Adipose tissue (tissue), 3 donors: Measurements from ENCODE around the gene DBX2. TPM values are rescaled to one million over a fixed set of nuclear protein-coding genes. Genes with fewer than 3 reads are reported as not detected.
"Not testable (repeated sequence)": the region's sequence is repeated elsewhere in the genome, so short reads cannot be mapped to it uniquely, and the experiment has no call there.

Experiments used
- H3K27ac ChIP-seq: one replicate; pipeline ENCODE4 v1.5.1; 2013; ENCODE audit warnings: low read depth, low read length
- WGBS, 3 donors: extraction: QIAGEN DNeasy Blood & Tissue Kit; methylation state at CpG; one replicate each; pipeline ENCODE4 v1.1.7; 2013; 5-methylcytosine and 5-hydroxymethylcytosine counted together
- polyA plus RNA-seq, 3 donors: library from polyadenylated mRNA; stranded (reverse); fragments of 200-250 nt; gene quantifications; one replicate each; pipeline ENCODE4 v1.2.3, GENCODE V29; 2013
- donor health status: healthy with polysubstance abuse.
- donor health status: Bipolar disorder and iron deficiency.
- donor health status: healthy.

The DBX2 gene
- 1 to 10 TPM in 1 of 3 donors, under 1 TPM in 1, not detected in 1; 0.30 to 2.1 TPM for polyA plus RNA-seq

GRCh38 chr12:45050751-45051571 lies at the start of gene DBX2:
Gene DBX2, minus strand, starts transcription at chr12:45051099. Its CDS starts 172 bp downstream, at chr12:45050927.
- 0 to 1% (median 1%) methylated on average over 71 to 77 of the region's 77 CpGs for WGBS, 3 donors
- no peak within 1 kb of the TSS for H3K27ac ChIP-seq

DNA sequence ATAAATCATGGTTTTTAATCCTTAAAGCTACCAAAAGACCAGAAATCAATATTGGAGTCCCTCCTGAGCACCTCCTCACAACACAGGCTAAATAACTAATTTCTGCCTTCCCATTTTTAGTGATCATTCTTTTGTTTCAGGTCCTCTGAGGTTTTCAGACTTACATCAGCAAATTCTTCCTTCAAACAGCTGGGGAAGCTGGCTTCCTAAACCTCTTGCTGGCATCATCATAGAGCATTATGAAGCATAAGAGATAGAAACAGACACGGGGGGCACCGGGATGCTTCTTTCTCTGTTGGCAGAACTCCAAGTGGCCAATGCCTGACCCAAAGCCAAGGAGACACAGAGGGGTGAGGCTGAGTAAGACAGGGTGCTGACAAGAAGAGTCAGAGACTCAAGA lies 47.9 kb upstream of the DBX2 start:
- no peak overlapping the region for H3K27ac ChIP-seq
- WGBS, 3 donors: 48 to 65% (median 53%) methylated on average over 2 of the region's 2 CpGs

- 86 to 93% (median 91%) methylated on average over 3 of the region's 3 CpGs for WGBS, 3 donors
- H3K27ac ChIP-seq: not testable (repeated sequence)
Measured at GRCh38 chr12:45095417-45095816, 44.5 kb upstream of the DBX2 start.

- WGBS, 3 donors: 27 to 38% (median 36%) methylated on average over 5 of the region's 5 CpGs
- H3K27ac ChIP-seq: no peak overlapping the region
Measured at GRCh38 chr12:45093051-45093450, 42.2 kb upstream of the DBX2 start.

DNA sequence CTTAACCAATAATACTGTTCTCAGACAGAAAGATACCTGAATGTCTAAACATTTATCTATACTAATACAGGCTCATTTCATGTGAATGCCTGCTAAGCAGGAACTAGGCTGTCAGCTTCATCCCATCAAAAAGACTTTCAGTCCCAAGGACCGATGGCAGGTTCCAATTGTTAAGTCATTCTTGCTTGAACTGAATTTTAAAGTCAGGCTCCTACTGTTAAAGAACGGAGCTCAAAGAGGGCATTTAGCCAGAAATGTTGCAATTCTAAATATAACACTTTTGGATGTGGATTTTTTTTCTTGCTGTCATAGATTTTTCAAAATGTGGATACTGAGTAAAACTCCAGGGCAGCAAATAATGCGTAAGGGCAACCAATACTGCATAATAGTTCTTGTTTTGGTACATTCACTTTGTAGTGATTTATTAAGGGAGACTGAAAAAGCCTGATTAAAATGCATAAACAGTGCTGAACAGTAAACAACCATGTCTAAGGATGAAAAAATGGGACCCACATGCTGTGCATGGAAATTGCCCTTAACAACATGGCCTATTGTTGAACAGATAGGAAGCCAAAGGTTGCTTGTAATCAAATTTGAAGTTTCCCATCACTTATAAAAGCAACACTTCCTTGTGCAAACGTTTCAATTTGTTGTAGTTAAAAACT lies 38.6 kb upstream of the DBX2 start:
- no peak overlapping the region for H3K27ac ChIP-seq
- 43 to 48% (median 44%) methylated on average over 4 of the region's 4 CpGs for WGBS, 3 donors

- no peak overlapping the region for H3K27ac ChIP-seq
- WGBS, 3 donors: 56 to 68% (median 65%) methylated on average over 1 of the region's 1 CpG
Measured at GRCh38 chr12:45088608-45089007, 37.7 kb upstream of the DBX2 start.

DNA sequence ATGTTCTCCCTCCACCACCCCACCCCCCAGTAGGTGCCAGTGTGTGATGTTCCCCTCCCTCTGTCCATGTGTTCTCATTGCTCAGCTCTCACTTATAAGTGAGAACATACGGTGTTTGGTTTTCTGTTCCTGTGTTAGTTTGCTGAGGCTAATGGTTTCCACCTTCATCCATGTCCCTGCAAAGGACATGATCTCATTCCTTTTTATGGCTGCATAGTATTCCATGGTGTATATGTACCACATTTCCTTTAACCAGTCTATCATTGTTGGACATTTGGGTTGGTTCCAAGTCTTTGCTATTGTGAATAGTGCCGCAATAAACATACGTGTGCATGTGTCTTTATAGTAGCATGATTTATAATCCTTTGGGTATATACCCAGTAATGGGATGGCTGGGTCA lies 33.3 kb upstream of the DBX2 start:
- 97 to 99% (median 97%) methylated on average over 3 of the region's 3 CpGs for WGBS, 3 donors

GRCh38 chr12:45077251-45077650 lies 26.4 kb upstream of the DBX2 start:
- H3K27ac ChIP-seq: no peak overlapping the region
- 47 to 62% (median 58%) methylated on average over 2 of the region's 2 CpGs for WGBS, 3 donors

More for the DNA sequence above, 33.3 kb upstream of the DBX2 start:
- not testable (repeated sequence) for H3K27ac ChIP-seq

DNA sequence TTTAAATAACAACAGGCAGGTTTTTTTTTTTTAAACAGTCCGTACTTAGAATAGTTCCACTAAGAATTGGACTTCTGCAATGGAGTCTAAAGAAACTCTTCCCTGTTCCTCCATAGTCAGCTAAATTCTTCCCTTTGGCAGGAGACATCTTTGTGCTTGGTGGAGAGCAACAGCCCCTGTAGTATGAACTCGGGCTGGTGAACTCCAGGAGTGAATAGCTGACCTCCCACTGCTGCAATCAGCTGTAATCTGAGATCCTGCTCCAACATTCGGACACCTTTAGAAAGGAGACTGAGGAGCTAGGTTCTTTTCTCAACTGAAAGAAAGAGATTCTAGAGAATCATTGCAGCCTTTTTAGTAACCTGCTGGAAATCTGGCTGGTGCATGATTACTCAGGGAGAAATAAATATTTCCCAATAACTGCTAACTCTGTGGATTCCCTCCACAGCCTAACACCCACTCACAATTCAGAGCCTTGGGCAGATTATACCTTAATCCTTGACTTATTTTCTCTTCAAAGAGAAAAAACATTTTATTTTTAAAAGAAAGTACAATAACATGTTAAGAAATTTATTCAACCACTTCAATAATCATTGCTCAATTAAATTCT lies 25.6 kb upstream of the DBX2 start:
- no peak overlapping the region for H3K27ac ChIP-seq
- WGBS, 3 donors: 44 to 55% (median 52%) methylated on average over 3 of the region's 3 CpGs

DNA sequence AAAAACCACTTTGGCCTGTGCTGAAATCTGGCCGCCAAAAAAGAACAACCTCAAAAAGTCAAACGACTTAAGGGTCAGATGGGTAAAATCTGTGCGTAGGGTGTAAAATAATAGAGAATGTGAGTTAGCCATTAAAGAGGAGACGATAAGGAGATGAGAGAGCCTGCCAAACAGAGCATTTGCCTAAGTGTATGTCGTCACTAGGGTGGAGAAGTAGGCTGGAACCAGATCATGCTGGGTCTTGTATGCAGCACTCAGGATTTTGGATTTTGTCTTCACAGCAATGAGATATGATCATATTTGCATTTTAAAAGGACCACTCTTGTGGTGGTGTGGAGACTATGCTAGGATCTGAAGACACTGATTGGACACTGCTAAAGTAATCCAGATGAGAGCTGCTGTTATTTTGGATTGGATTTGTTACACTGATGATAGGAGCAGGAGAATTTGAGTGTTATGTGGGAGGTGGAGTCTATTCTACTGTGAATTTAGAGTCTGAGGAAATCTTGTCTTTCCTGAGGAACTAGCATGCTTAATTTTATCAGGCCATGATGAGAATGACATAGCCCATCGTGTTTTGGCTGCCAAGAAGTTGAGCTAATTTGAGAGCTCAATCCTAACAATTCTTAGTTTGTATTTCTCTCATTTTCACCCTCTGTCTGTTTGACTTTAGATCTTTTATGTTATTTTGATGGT lies 24.8 kb upstream of the DBX2 start:
- no peak overlapping the region for H3K27ac ChIP-seq
- WGBS, 3 donors: 54 to 67% (median 60%) methylated on average over 6 of the region's 6 CpGs

DNA sequence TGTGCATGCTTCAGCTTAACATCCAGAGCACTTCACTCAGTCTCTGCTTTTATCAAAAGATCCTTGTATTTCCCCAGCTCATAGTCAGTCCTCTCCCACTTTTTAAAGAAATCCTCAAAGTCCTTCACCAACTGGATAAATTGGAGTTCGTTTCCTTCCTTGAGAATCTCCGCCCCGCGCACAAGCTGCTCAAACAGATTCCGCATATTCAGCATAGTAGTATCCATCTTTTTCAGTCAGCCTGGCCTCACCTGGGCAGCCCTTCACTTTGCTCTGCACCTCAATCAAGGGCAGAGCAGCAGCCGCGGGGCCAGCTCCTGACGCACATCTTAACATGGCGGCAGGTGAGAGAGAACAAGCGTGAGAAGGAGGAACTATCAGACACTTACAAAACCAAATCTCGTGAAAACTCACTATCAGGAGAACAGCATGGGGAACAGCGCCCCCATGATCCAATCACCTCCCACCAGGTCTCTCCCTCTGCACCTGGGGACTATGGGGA lies 14.3 kb upstream of the DBX2 start:
- 89 to 92% (median 91%) methylated on average over 12 of the region's 12 CpGs for WGBS, 3 donors
- H3K27ac ChIP-seq: no peak overlapping the region

DNA sequence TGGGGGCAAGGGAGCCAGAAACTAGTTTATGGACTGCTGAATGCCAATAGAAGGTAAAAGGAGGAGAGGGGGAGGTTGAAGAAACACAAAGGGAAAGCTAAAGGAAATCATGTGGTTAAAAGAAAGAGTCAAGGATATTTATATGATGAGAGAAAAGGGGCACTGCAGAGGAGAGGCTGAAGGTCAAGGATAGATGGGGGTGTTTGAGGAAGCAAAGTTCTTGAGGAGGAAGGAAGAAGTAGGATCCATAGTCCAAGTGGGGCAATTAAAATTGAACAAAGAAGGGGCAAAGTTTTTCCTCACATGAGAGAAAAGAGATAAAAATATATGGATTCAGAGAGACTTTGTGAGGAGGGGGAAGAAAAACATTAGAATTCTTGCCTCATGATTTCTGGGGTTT lies 10.1 kb upstream of the DBX2 start:
- no peak overlapping the region for H3K27ac ChIP-seq

GRCh38 chr12:45051572-45052125 lies 750 bp upstream of the DBX2 start:
- 11 to 16% (median 15%) methylated on average over 17 of the region's 17 CpGs for WGBS, 3 donors

DNA sequence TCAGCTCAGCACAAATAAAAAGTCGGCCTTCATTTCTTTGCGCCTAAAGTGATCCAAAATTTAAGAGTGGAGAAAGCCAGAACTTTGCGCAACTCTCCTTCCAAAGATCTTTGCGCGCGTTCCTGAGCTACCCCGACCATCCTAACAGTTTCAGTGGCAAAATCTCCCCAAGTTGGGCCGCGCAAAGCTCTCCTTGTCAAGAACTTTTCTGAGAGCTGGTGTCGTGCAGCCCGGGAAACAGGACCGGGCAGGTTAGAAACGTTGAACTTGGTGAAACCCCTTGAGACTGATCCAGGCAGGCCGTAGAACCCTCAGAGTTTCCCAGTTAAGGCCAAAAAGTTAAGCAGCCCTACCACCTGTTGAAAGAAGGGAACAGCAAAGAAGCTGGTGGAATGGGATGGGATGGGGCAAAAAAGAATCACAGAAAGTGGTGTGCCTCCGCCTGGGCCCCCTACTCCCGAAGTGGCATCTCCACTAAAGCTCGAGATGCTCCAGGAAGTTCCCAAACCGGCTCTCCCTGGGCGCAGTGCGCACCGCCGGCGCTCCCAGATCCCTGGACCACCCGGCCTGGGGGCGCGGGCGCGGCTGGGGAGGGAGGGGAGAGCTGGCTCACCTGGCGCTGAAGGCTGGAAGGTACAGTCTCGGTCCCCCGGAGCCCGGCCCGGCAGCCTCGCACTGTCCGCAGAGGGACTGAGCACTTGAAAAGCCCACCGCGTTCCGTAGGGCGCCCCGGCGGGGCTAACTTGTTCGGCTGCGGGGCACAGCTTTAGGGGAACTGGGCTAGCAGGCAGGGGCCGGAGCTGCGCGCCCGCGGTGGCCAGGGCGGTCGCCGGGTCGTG lies 768 bp downstream of the DBX2 start:
- H3K27ac ChIP-seq: no peak overlapping the region
- 4 to 5% (median 4%) methylated on average over 49 to 52 of the region's 52 CpGs for WGBS, 3 donors

More at GRCh38 chr12:45051572-45052125, 750 bp upstream of the DBX2 start:
- no peak overlapping the region for H3K27ac ChIP-seq

GRCh38 chr12:45042599-45042998 lies 8.3 kb downstream of the DBX2 start:
- 62 to 86% (median 80%) methylated on average over 5 of the region's 5 CpGs for WGBS, 3 donors
- no peak overlapping the region for H3K27ac ChIP-seq

GRCh38 chr12:45040977-45041376 lies 9.9 kb downstream of the DBX2 start:
- 82 to 88% (median 83%) methylated on average over 2 of the region's 2 CpGs for WGBS, 3 donors
- no peak overlapping the region for H3K27ac ChIP-seq

GRCh38 chr12:45039757-45040156 lies 11.1 kb downstream of the DBX2 start:
- WGBS, 3 donors: 75 to 90% (median 82%) methylated on average over 2 of the region's 2 CpGs
- no peak overlapping the region for H3K27ac ChIP-seq
